ENCODE results near the gene PPP2R5C. TPM values are rescaled to one million over a fixed set of nuclear protein-coding genes. Genes with fewer than 3 reads are reported as not detected.

Gene PPP2R5C
- total and polyA plus RNA-seq, 2 of the 8 experiments (the other 6 are each of a cell fraction or from before 2014, with no cell fraction given), result 49.6 to 95.9 TPM

GRCh38 chr14:101810897-101811621 is 49.5 kb downstream of the PPP2R5C start:
- H3K23ac ChIP-seq (ENCODE audit: insufficient read length), result no peak overlapping the region
- 85% methylated on average over 5 of the region's 5 CpGs; no CpG with 5 or more reads in 1 of the 2 experiments for WGBS, 2 experiments (ENCODE audit: extremely low coverage in 1 of 2, insufficient coverage in 1 of 2, insufficient read length in 1 of 2, insufficient replicate concordance in 2 of 2, low coverage in 1 of 2, low lambda C conversion rate in 2 of 2, missing lambda C conversion rate in 1 of 2)
- H2BK120ac ChIP-seq (replicated peaks; ENCODE audit: low read depth, low read length), result no peak overlapping the region
- H4K20me1 ChIP-seq (replicated peaks in 1 of 2; ENCODE audit: control insufficient read depth in 1 of 2, insufficient read depth in 2 of 2, low read length in 2 of 2), result peaks cover 0 to 7% of the 10 kb centered on the region in 2 experiments
- FAIRE-seq (no peak), DNase-seq (ENCODE audit: low read depth in 1 of 2, low spot score in 2 of 2) (no peak)
- H3K79me1 ChIP-seq (ENCODE audit: low read depth, low read length), result peaks cover 8% of the 10 kb centered on the region
- no peaks in the 10 kb centered on the region for H3K23me2 ChIP-seq (ENCODE audit: low read depth, low read length)
- H3K9ac ChIP-seq (replicated peaks in 1 of 4; ENCODE audit: extremely low read depth in 1 of 4, low read depth in 3 of 4, low read length in 3 of 4), result peak overlapping the region in 1 of 4 experiments; percentile 23; a peak in 2 of 7 replicates
- H3K36me3 ChIP-seq (ENCODE audit: control insufficient read depth in 2 of 4, insufficient read depth in 4 of 4, low read length in 3 of 4), result no peaks in the 10 kb centered on the region
- no peak overlapping the region for H3K56ac ChIP-seq (replicated peaks; ENCODE audit: insufficient read length, low read depth, low read length)
- no peak overlapping the region for H4K5ac ChIP-seq (ENCODE audit: insufficient read length, low read depth, low read length)
- no peak overlapping the region for H3K27ac ChIP-seq (ENCODE audit: low read depth, low read length)
- H3K14ac ChIP-seq (ENCODE audit: insufficient read length), result no peak overlapping the region
- no peak overlapping the region for H2AFZ ChIP-seq (ENCODE audit: low read length)
- H2BK5ac ChIP-seq (ENCODE audit: low read depth, low read length), result no peak overlapping the region
- H3K4me3 ChIP-seq (ENCODE audit: extremely low read depth in 1 of 4, insufficient read depth in 2 of 4, low read depth in 3 of 4, low read length in 4 of 4), result peak overlapping the region; percentile 31 to 94 (median 85)
- no peak overlapping the region for H2BK20ac ChIP-seq (ENCODE audit: low read length)
- peak overlapping the region; percentile 81 to 84 for H3K4me2 ChIP-seq (ENCODE audit: insufficient read depth in 1 of 2, low read depth in 2 of 2, low read length in 2 of 2)
- no peak overlapping the region for H2AK5ac ChIP-seq (ENCODE audit: low read depth, low read length)
- H3K79me2 ChIP-seq (ENCODE audit: control insufficient read depth in 1 of 2, insufficient read depth in 2 of 2, low read length in 2 of 2), result peaks cover 18 to 57% of the 10 kb centered on the region in 2 experiments
- ChIA-PET POLR2A (ENCODE audit: partially characterized antibody) (interaction anchor here (0.8 to 2.5 kb wide), 4 partner anchors 8 to 154 kb away, joined by 3 to 9 read pairs (median 4); partner anchors contain the start of gene DYNC1H1), CTCF (ENCODE audit: partially characterized antibody) (interaction anchor here (0.6 to 1.4 kb wide), 4 partner anchors 32 to 819 kb away, joined by 3 read pairs; no protein-coding TSS in a partner anchor)
- H4K91ac ChIP-seq (replicated peaks; ENCODE audit: insufficient read length, low read length), result no peak overlapping the region
- no peak overlapping the region for H2BK12ac ChIP-seq (ENCODE audit: low read depth, low read length)
- no peaks in the 10 kb centered on the region for H3K27me3 ChIP-seq (replicated peaks in 1 of 4; ENCODE audit: control insufficient read depth in 3 of 4, extremely low read depth in 1 of 4, insufficient read depth in 3 of 4, low read length in 3 of 4)
- peaks cover 0 to 10% (median 6%) of the 10 kb centered on the region in 4 experiments for H3K4me1 ChIP-seq (replicated peaks in 1 of 4; ENCODE audit: control insufficient read depth in 3 of 4, insufficient read depth in 4 of 4, low read length in 3 of 4)
- H3K18ac ChIP-seq (ENCODE audit: extremely low read depth, low read length), result no peak overlapping the region
- H2BK15ac ChIP-seq (ENCODE audit: low read length), result no peak overlapping the region
- H3K9me3 ChIP-seq (ENCODE audit: insufficient read depth in 2 of 2, low read depth in 1 of 2, low read length in 1 of 2), result no peaks in the 10 kb centered on the region
- H4K8ac ChIP-seq (ENCODE audit: extremely low read depth, insufficient read depth, low read length), result no peak overlapping the region
- H3K4ac ChIP-seq (replicated peaks; ENCODE audit: insufficient read length, low read depth, low read length), result no peak overlapping the region
- TF ChIP-seq TBP (IDR thresholded peaks at IDR 0.05; ENCODE audit: low read depth, low read length), result no peak
